ENCODE measurements around the gene EVC2.

Gene EVC2

GRCh38 chr4:5693871-5694270 is 14.5 kb downstream of the EVC2 start:
- TF ChIP-seq ZFX (IDR thresholded peaks at IDR 0.05; ENCODE audit: borderline replicate concordance): no peak
- no peak for TF ChIP-seq CTCF (IDR thresholded peaks at IDR 0.05)
- H3K27ac ChIP-seq: no peak overlapping the region

DNA sequence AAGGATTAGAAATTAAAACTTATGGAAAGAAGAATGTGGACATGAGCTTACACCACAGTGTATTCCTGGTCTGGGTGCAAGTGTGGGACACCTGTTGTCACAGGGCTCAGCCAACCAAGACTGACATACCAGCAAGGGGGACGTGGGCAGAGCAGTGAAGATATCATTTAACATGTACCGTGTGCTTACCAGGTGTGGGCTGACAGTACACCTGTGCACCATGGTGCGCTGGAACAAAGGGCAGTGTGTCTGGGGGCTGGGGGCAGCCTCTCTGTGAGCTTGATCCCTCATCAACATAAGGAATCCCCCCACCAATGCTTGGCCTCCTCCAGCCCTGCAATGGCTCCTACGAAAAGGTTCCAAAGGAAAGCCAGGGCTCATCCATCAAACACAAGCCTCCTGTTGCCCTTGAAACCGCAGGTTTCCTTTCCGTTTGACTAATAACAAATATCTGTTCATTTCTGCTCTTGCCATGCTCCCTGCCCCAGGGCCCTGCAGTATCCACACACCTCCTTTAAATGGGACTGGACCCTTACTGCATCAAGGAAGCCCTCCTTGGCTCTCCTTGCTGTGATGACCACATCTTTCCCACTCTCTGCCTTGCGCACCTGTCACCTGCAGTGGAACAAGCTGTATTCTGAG is 16.7 kb downstream of the EVC2 start:
- TF ChIP-seq ZFX (IDR thresholded peaks at IDR 0.05; ENCODE audit: borderline replicate concordance) (no peak), CTCF (IDR thresholded peaks at IDR 0.05) (no peak)
- no peak overlapping the region for H3K27ac ChIP-seq

DNA sequence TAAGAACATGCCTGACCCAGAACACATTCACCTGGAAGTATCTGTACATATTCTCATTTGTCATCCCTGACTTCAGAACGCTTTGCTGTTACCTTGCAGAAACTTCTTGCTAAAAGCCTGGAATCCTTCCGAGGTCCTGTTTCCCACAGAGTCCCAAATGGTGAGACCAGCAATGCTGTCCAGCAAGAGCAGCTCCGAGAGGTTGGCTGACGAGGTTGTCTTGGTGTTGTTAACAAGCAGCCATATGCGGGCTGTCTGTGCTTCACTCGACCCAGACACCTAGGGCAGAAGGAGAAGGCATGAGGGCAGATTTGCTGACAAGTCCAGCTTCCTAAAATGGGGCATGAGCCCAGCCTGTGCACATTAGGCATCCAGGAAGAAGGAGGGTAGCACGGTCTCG is 19.3 kb downstream of the EVC2 start:
- H3K27ac ChIP-seq: no peak overlapping the region
- TF ChIP-seq CTCF (IDR thresholded peaks at IDR 0.05) (no peak), ZFX (IDR thresholded peaks at IDR 0.05; ENCODE audit: borderline replicate concordance) (no peak)

DNA sequence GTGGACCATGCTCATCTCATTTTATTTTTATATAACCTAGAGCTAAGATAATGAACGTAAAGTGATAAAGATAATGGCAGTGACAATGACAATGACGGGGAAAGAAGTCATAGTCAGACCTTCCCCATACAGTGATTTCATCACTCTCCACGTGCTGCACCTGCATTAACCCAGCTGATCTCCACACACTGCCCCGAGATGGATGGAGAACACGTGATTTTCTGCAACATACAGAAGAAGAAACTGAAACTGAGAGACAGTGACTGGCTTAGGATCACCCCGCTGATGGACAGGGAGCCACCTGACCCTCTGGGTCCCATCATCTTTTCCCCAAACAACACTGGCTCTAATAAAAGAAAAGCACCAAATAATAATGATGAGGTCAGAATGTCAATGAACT is 22.0 kb downstream of the EVC2 start:
- TF ChIP-seq CTCF (IDR thresholded peaks at IDR 0.05): no peak
- no peak for TF ChIP-seq ZFX (IDR thresholded peaks at IDR 0.05; ENCODE audit: borderline replicate concordance)
- no peak overlapping the region for H3K27ac ChIP-seq

GRCh38 chr4:5685296-5685695 is 23.1 kb downstream of the EVC2 start:
- TF ChIP-seq ZFX (IDR thresholded peaks at IDR 0.05; ENCODE audit: borderline replicate concordance) (no peak), CTCF (IDR thresholded peaks at IDR 0.05) (no peak)
- H3K27ac ChIP-seq: no peak overlapping the region

DNA sequence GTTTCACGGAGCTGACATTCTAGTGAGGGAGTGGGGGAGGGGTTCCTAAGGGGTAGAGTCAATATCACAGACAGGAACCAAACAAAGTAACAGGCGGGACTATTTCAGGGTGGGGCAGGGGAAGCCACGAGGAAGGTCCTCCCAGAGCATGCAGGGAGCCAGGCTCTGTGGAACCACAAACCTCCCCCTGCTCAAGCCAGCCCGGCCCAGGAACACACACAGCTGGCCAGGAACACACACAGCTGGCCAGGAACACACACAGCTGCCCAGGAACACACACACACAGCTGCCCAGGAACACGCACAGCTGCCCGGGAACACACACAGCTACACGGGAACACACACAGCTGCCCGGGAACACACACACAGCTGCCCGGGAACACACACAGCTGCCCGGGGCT is 24.8 kb downstream of the EVC2 start:
- TF ChIP-seq CTCF (IDR thresholded peaks at IDR 0.05): no peak
- TF ChIP-seq ZFX (IDR thresholded peaks at IDR 0.05; ENCODE audit: borderline replicate concordance): no peak
- no peak overlapping the region for H3K27ac ChIP-seq

DNA sequence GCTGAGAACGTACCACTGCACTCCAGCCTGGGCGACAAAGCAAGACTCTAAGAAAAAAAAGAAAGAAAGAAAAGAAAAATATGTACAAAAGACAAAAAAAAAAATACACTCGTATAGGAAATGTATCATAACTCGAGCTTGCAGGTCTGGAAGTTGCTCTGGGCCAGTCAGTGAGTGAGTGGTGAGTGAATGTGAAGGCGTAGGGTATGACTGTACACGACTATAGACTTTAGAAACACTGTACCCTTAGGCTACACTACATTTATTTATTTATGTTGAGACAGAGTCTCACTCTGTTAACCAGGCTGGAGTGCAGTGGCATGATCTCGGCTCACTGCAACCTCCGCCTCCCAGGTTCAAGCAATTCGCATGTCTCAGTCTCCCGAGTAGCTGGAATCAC is 29.4 kb downstream of the EVC2 start:
- no peak for TF ChIP-seq CTCF (IDR thresholded peaks at IDR 0.05)
- TF ChIP-seq ZFX (IDR thresholded peaks at IDR 0.05; ENCODE audit: borderline replicate concordance): no peak
- H3K27ac ChIP-seq: no peak overlapping the region

All from 22Rv1 (cell line).